ENCODE results near the gene CLRN3.

DNA sequence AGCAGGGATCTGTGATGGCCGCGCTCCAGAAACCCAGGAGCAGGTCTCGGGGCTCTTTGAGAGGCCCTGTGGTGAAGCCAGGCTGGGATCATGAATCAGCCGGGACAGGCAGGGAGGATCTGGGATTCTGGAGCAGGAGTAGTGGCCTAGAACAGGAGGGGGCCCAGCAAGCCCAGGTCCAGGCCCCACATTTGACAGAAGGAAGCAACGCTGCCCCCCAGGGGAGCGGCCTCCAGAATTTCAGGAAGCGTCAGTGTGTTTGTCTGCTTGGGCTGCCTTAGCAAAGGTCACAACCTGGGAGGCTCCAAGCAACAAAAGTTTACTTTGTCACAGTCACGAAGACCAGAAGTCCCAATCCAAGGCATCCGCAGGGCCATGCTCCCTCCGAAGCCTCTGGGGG lies 36.8 kb downstream of the CLRN3 start:
- no peak for TF ChIP-seq POLR2AphosphoS5 (IDR thresholded peaks at IDR 0.05; ENCODE audit: low read depth, low read length)
- TF ChIP-seq TAF1 (IDR thresholded peaks at IDR 0.05; ENCODE audit: borderline replicate concordance, insufficient read depth, low read length): no peak
- TF ChIP-seq, protein P1, sequence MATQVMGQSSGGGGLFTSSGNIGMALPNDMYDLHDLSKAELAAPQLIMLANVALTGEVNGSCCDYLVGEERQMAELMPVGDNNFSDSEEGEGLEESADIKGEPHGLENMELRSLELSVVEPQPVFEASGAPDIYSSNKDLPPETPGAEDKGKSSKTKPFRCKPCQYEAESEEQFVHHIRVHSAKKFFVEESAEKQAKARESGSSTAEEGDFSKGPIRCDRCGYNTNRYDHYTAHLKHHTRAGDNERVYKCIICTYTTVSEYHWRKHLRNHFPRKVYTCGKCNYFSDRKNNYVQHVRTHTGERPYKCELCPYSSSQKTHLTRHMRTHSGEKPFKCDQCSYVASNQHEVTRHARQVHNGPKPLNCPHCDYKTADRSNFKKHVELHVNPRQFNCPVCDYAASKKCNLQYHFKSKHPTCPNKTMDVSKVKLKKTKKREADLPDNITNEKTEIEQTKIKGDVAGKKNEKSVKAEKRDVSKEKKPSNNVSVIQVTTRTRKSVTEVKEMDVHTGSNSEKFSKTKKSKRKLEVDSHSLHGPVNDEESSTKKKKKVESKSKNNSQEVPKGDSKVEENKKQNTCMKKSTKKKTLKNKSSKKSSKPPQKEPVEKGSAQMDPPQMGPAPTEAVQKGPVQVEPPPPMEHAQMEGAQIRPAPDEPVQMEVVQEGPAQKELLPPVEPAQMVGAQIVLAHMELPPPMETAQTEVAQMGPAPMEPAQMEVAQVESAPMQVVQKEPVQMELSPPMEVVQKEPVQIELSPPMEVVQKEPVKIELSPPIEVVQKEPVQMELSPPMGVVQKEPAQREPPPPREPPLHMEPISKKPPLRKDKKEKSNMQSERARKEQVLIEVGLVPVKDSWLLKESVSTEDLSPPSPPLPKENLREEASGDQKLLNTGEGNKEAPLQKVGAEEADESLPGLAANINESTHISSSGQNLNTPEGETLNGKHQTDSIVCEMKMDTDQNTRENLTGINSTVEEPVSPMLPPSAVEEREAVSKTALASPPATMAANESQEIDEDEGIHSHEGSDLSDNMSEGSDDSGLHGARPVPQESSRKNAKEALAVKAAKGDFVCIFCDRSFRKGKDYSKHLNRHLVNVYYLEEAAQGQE (IDR thresholded peaks at IDR 0.05; ENCODE audit: insufficient read depth in 1 of 2, low read depth in 2 of 2, low read length in 2 of 2): no peak
- no peak for TF ChIP-seq SIN3A (IDR thresholded peaks at IDR 0.05; ENCODE audit: borderline replicate concordance, insufficient read depth, low read length)
- TF ChIP-seq FOXP2 (optimal IDR thresholded peaks at IDR 0.05; ENCODE audit: borderline replicate concordance, extremely low read depth, extremely low read length, insufficient read depth): no peak

Data from PFSK-1 (cell line).